Endothelial cell of umbilical vein (primary cell): ENCODE results near the gene KRTAP10-5. TPM values are rescaled to one million over a fixed set of nuclear protein-coding genes. Genes with fewer than 3 reads are reported as not detected.
"Not testable (repeated sequence)": the region's sequence is repeated elsewhere in the genome, so short reads cannot be mapped to it uniquely, and the experiment has no call there.

Experiments
- BruUV-seq: library from RNA; stranded (reverse); fragments of 400-500 nt; replicated peaks from 2 replicates; lab custom pipeline; 2021; lab: Mats Ljungman, UMichigan
- CTCF ChIA-PET: fragments of 300-600, 350-600 bp; sonication (Branson Sonifier 250); formaldehyde crosslinking; loops from one replicate; lab custom pipeline; 2021; ENCODE audit warnings: antibody characterized with exemption, inconsistent platforms; lab: Charles Lee
- POLR2A ChIA-PET: fragments of 300-600, 350-600 bp; sonication (Branson Sonifier 250); formaldehyde crosslinking; loops from one replicate; lab custom pipeline; 2021; ENCODE audit warnings: antibody characterized with exemption, inconsistent platforms; lab: Charles Lee
- DNase-seq: peaks from one replicate; pipeline ENCODE4 v3.0.0-alpha.2; 2011; ENCODE audit warnings: low read depth, low spot score
- FAIRE-seq: peaks from 2 replicates; lab custom pipeline; 2011; peaks lifted over from hg19 to GRCh38; lab: Jason Lieb, UNC
- H2AFZ ChIP-seq: 2 replicates; pipeline ENCODE4 v1.6.0; 2012; ENCODE audit warnings: low read depth, low read length, control low read depth, inconsistent platforms
- H3K27ac ChIP-seq: 2 replicates; pipeline ENCODE4 v1.5.1; 2011; ENCODE audit warnings: low read depth, mild to moderate bottlenecking, control low read depth, low read length, moderate library complexity; ENCODE audit not compliant: insufficient read depth
- H3K27me3 ChIP-seq, 2 experiments: 2 replicates each; pipeline versions ENCODE4 v1.6.0 to v1.6.1; 2011; ENCODE audit warnings: low read length in 2 of 2, mixed read lengths in 1 of 2; ENCODE audit not compliant: control insufficient read depth in 2 of 2, insufficient read depth in 2 of 2
- H3K36me3 ChIP-seq, 2 experiments: 2 replicates in 1 of 2; 3 replicates in 1 of 2; pipeline ENCODE4 v1.5.1; 2011; ENCODE audit warnings: low read length in 2 of 2, mild to moderate bottlenecking in 1 of 2, moderate library complexity in 1 of 2; ENCODE audit not compliant: control insufficient read depth in 2 of 2, insufficient read depth in 2 of 2; ENCODE audit errors: extremely low read depth in 1 of 2
- H3K4me1 ChIP-seq: 3 replicates; pipeline ENCODE4 v1.5.1; 2011; ENCODE audit warnings: mild to moderate bottlenecking, low read length; ENCODE audit not compliant: control insufficient read depth, insufficient read depth; ENCODE audit errors: extremely low read depth
- H3K4me2 ChIP-seq: 2 replicates; pipeline ENCODE4 v1.6.1; 2011; ENCODE audit warnings: low read length, control low read depth, mixed read lengths; ENCODE audit not compliant: insufficient read depth
- H3K4me3 ChIP-seq, 3 experiments: fragments of 200-600 bp in 1 of 3; sonication (generic), shearing (Covaris generic) in 1 of 3; replicated peaks in 1 of 3; 2 replicates each; pipeline ENCODE4 v1.5.1; 2011 to 2016; ENCODE audit warnings: control low read depth in 3 of 3, low read length in 3 of 3, mild to moderate bottlenecking in 2 of 3, inconsistent platforms in 1 of 3, low read depth in 1 of 3, moderate library complexity in 1 of 3; ENCODE audit not compliant: insufficient read depth in 1 of 3
- H3K79me2 ChIP-seq: 2 replicates; pipeline ENCODE4 v1.6.0; 2012; ENCODE audit warnings: low read length, inconsistent platforms; ENCODE audit not compliant: control insufficient read depth, insufficient read depth
- H3K9ac ChIP-seq: replicated peaks from 2 replicates; pipeline ENCODE3; 2011; ENCODE audit warnings: low read length, control low read depth; ENCODE audit not compliant: insufficient read depth; ENCODE audit errors: extremely low read depth
- H3K9me1 ChIP-seq: replicated peaks from 3 replicates; pipeline ENCODE4 v1.6.0; 2011; ENCODE audit warnings: mild to moderate bottlenecking, low read length; ENCODE audit not compliant: control insufficient read depth, insufficient read depth; ENCODE audit errors: extremely low read depth
- H3K9me3 ChIP-seq: replicated peaks from 2 replicates; pipeline ENCODE4 v1.5.1; 2012; ENCODE audit warnings: low read length, inconsistent platforms; ENCODE audit not compliant: control insufficient read depth, insufficient read depth
- H4K20me1 ChIP-seq: replicated peaks from 2 replicates; pipeline ENCODE3; 2011; ENCODE audit warnings: mild to moderate bottlenecking, low read length; ENCODE audit not compliant: control insufficient read depth, insufficient read depth; ENCODE audit errors: extremely low read depth
- FOS ChIP-seq: IDR thresholded peaks from 2 replicates; pipeline ENCODE4 v1.6.1; 2011; ENCODE audit warnings: mild to moderate bottlenecking, low read length, moderate library complexity, borderline replicate concordance; ENCODE audit not compliant: insufficient read depth
- MAX ChIP-seq: IDR thresholded peaks from 2 replicates; pipeline ENCODE4 v1.6.1; 2011; ENCODE audit not compliant: insufficient read depth, insufficient read length
- dilution Hi-C: fragments of 300-500 bp; cut with MboI; formaldehyde crosslinking; loops from one replicate; pipeline ENCODE4 v1.15.0; 2019; ENCODE audit warnings: low sequenced_read_pairs; ENCODE audit not compliant: extremely low pct_ligation_motif_present
- intact Hi-C: fragments of 100-400 bp; cut with micrococcal nuclease; formaldehyde crosslinking; loops from one replicate; pipeline ENCODE4 v1.10.0; 2022
- polyA plus RNA-seq, 4 experiments: library from polyadenylated mRNA; depleted of rRNA in 3 of 4; stranded (reverse) in 3 of 4; unstranded in 1 of 4; fragments of >200 nt; gene quantifications; 2 replicates each; pipeline versions ENCODE4 v1.2.1 to v1.2.3, GENCODE V29; 2011 to 2012; ENCODE audit warnings: missing spikeins in 1 of 4
- total RNA-seq: library from RNA; stranded (reverse); gene quantifications from 2 replicates; pipeline ENCODE4 v1.2.3, GENCODE V29; 2021
- TF ChIP-seq, protein P1 (sequence below), 2 donors: IDR thresholded peaks; 1 replicate in 1 of 2; 2 replicates in 1 of 2; pipeline ENCODE4 v1.5.1; 2011; ENCODE audit warnings: low read length in 2 of 2, mild to moderate bottlenecking in 2 of 2, moderate library complexity in 2 of 2, control low read depth in 1 of 2, inconsistent platforms in 1 of 2, low read depth in 1 of 2; ENCODE audit not compliant: insufficient read depth in 1 of 2; ENCODE audit errors: extremely low read depth in 1 of 2

KRTAP10-5 gene
- total and polyA plus RNA-seq, 2 donors (not counting 3 experiments of a cell fraction or from before 2014, with no cell fraction given) = not detected

DNA sequence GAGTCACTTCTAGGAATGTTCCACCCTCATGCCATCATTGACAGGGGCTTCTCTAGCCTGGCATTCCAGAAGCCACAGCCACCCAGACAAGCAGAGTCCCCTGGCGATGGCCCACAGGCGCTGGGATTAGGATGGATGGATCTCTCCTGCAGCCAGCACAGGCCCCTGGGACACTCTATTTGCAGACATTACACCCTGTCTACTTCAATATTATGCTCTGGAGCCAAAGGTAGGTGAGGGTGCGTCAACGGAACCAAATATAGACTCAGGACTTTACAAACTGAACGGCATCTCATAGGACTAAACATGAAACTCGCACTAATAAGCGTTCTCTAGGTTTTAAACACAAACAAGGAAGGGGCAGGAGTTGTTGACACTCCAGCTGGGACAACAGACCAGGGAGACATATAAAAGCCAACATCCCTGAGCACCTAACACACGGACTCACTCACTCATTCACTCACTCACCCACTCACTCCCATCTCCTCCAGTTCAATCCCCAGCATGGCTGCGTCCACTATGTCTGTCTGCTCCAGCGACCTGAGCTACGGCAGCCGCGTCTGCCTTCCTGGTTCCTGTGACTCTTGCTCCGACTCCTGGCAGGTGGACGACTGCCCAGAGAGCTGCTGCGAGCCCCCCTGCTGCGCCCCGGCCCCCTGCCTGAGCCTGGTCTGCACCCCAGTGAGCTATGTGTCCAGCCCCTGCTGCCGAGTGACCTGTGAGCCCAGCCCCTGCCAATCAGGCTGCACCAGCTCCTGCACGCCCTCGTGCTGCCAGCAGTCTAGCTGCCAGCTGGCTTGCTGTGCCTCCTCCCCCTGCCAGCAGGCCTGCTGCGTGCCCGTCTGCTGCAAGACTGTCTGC lies 19.9 kb upstream of the KRTAP10-5 start, which contains the start of gene KRTAP10-7:
Gene KRTAP10-7 (plus strand): TSS at position 480 of the 861 bp plus-strand sequence. CDS start 25 bp downstream, at position 505.
- H3K4me1 ChIP-seq, DNase-seq, H3K4me2 ChIP-seq, dilution Hi-C loops, H3K79me2 ChIP-seq, intact Hi-C loops, BruUV-seq, H3K36me3 ChIP-seq, H3K9me1 ChIP-seq, H3K4me3 ChIP-seq, H3K9me3 ChIP-seq, FAIRE-seq, H3K9ac ChIP-seq, H3K27me3 ChIP-seq, POLR2A ChIA-PET, H4K20me1 ChIP-seq, H3K27ac ChIP-seq, H2AFZ ChIP-seq: not testable (repeated sequence)
- CTCF ChIA-PET = interaction anchor here (0.6 to 1.4 kb wide), 3 partner anchors 8 to 193 kb away, joined by 3 to 4 read pairs (median 4); partner anchors contain the start of gene KRTAP10-6

DNA sequence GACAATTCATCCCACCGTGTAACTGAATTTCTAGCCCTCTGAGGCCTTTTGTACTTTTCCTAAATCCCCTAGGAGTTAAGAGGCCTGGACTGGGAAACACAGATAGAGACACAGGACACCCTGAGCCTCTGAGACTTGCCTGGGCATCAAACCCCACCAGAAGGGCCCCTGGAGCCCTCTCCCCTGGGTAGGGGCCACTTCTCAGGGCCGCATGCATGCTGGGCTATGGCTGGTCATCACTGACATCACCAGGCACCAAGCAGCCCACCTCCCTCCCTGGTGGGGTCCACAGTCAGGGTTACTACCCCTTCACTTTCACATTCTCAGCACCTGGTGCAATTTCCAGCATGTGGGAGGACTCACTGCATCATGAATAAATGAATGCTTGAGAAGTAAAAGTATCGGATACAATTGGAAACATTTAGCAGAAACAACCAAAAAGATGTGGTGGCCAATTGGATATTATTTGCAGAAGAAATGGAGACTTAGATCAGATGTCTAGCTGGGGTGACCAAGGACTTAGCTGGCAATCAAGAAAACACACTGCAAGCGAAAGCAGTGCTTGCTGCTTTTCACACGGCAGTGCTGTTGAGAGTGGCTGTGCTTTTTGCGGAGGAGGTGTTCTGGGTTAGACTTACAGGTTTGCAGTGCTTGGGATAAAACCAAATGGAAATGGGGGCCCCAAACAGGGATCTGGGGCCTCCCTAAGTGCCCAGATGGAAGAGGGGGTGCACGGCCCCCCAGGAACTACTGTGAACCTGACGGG lies 19.0 kb upstream of the KRTAP10-5 start:
- intact Hi-C loops = no loop called here
- H3K9ac ChIP-seq = no peak overlapping the region
- peaks cover 0 to 2% of the 10 kb centered on the region in 2 experiments for H3K27me3 ChIP-seq

More for the DNA sequence above, 19.0 kb upstream of the KRTAP10-5 start:
- CTCF ChIA-PET = interaction anchor here (1.4 kb wide), 1 partner anchor 194 kb away, joined by 4 read pairs; no protein-coding TSS in a partner anchor
- Histone ChIP-seq H3K9me3 (no peaks in the 10 kb centered on the region), H3K79me2 (no peaks in the 10 kb centered on the region), H3K4me3 (no peak overlapping the region), H3K9me1 (no peaks in the 10 kb centered on the region), H3K27ac (no peak overlapping the region), H4K20me1 (no peaks in the 10 kb centered on the region), H2AFZ (no peak overlapping the region), H3K4me2 (no peak overlapping the region), H3K36me3 (no peaks in the 10 kb centered on the region), H3K4me1 (no peaks in the 10 kb centered on the region)
- no peak for TF ChIP-seq MAX
- no peak for TF ChIP-seq FOS
- TF ChIP-seq, protein P1, sequence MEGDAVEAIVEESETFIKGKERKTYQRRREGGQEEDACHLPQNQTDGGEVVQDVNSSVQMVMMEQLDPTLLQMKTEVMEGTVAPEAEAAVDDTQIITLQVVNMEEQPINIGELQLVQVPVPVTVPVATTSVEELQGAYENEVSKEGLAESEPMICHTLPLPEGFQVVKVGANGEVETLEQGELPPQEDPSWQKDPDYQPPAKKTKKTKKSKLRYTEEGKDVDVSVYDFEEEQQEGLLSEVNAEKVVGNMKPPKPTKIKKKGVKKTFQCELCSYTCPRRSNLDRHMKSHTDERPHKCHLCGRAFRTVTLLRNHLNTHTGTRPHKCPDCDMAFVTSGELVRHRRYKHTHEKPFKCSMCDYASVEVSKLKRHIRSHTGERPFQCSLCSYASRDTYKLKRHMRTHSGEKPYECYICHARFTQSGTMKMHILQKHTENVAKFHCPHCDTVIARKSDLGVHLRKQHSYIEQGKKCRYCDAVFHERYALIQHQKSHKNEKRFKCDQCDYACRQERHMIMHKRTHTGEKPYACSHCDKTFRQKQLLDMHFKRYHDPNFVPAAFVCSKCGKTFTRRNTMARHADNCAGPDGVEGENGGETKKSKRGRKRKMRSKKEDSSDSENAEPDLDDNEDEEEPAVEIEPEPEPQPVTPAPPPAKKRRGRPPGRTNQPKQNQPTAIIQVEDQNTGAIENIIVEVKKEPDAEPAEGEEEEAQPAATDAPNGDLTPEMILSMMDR (IDR thresholded peaks at IDR 0.05; ENCODE audit: extremely low read depth in 1 of 2, insufficient read depth in 1 of 2, low read depth in 1 of 2, low read length in 2 of 2) = no peak
- FAIRE-seq = no peak
- POLR2A ChIA-PET = no interaction called here
- no TSS peak for BruUV-seq
- dilution Hi-C loops = no loop called here
- DNase-seq = no peak
